ENCODE data around the gene MYO10.

DNA sequence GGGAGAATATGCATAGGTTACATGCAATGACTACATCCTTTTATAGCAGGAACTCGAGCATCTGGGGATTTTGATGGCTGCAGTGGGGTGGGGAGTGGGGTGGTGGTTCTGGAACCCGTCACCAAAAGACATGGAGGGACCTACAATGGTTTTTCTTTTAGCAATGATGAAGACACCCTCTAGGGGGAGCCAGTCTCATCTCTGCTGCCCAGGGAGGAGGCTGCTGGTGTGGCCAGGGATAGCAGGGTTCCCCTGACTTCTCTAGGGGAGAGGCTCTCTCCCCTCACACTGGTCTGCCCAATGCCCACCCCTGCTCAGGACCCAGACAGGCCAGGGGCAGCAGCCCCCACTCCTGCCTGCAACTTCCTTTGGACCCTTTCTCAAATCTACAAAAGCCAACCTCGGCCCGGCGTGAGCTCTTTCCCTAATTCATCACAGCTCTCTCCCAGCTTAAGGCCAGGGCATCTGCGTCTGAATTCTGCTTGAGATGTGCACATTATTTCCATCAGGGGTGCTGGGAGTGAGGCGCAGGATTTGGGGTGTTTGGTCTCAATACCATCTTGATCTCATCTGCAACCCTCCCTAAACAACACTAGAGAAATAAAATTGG lies 245.7 kb downstream of the MYO10 start:
- no peak for TF ChIP-seq POLR2A (IDR thresholded peaks at IDR 0.05)
- TF ChIP-seq CTCF (IDR thresholded peaks at IDR 0.05), result no peak
